ENCODE results near the gene OTX1. TPM values are rescaled to one million over a fixed set of nuclear protein-coding genes. Genes with fewer than 3 reads are reported as not detected.

Gene OTX1
- total and polyA plus RNA-seq, 10 of the 15 experiments (the other 5 are each of a cell fraction or from before 2014, with no cell fraction given), result 0.04 to 0.67 (median 0.23) TPM; not detected in 2

DNA sequence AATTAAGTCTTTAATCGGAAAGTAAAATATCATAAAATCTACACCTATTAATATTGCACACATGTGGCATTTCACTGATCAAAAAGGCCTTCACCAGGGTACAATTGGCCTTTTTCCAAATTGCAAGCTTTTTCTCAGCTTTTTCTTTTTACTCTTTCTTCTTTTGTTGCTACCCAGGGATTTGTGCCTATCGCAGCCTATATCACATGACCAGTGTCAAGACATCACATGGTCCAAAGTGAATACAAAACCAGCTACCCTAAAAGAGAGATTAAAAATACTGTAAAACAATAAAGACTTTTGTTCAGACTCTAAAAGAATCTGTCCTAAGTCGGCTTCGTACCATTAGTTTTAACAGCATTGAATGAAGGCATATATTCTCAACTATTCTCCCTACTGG lies 15.0 kb upstream of the OTX1 start:
- 99% methylated on average over 4 of the region's 4 CpGs for WGBS (ENCODE audit: insufficient coverage, insufficient replicate concordance, low lambda C conversion rate, missing lambda C conversion rate)
- Histone ChIP-seq H3K27me3 (replicated peaks in 1 of 2; ENCODE audit: control insufficient read depth in 2 of 2, insufficient read depth in 2 of 2, low read length in 1 of 2) (no peaks in the 10 kb centered on the region), H3K36me3 (ENCODE audit: control insufficient read depth in 2 of 2, insufficient read depth in 2 of 2, low read length in 1 of 2) (no peaks in the 10 kb centered on the region), H3K4me3 (no peak overlapping the region), H3K9ac (ENCODE audit: control insufficient read depth, insufficient read depth, low read length) (no peak overlapping the region), H3K4me1 (ENCODE audit: control insufficient read depth, insufficient read depth, low read length) (no peaks in the 10 kb centered on the region), H2AFZ (ENCODE audit: control insufficient read depth, low read depth, low read length) (no peak overlapping the region), H3K4me2 (ENCODE audit: control insufficient read depth, insufficient read depth) (no peak overlapping the region), H4K20me1 (ENCODE audit: control insufficient read depth, insufficient read depth) (no peaks in the 10 kb centered on the region), H3K79me2 (ENCODE audit: control insufficient read depth, insufficient read depth, low read length) (no peaks in the 10 kb centered on the region), H3K27ac (ENCODE audit: control insufficient read depth, insufficient read depth) (no peak overlapping the region), H3K9me3 (replicated peaks; ENCODE audit: control insufficient read depth, insufficient read depth, low read length) (no peaks in the 10 kb centered on the region)
- no peak for FAIRE-seq
- DNase-seq (ENCODE audit: low read depth, low spot score), result no peak
- in situ Hi-C loops (cut with MboI) (no loop called here), intact Hi-C loops (cut with micrococcal nuclease; ENCODE audit: unreplicated experiment) (no loop called here)
- SMC1A ChIA-PET (ENCODE audit: uncharacterized antibody, unreplicated experiment), result interaction anchor here (0.6 to 1.5 kb wide), 5 partner anchors 11 to 70 kb away, joined by 3 to 5 read pairs (median 3); no protein-coding TSS in a partner anchor
- CTCF ChIA-PET, result interaction anchor here (1.2 to 1.6 kb wide), 2 partner anchors 13 to 153 kb away, joined by 3 to 5 read pairs; no protein-coding TSS in a partner anchor
- BruUV-seq (replicated peaks), result no TSS peak
- POLR2A ChIA-PET, result no interaction called here
- ATAC-seq, result no peak
- TF ChIP-seq DPF2 (IDR thresholded peaks at IDR 0.05), result no peak
- TF ChIP-seq, protein P1, sequence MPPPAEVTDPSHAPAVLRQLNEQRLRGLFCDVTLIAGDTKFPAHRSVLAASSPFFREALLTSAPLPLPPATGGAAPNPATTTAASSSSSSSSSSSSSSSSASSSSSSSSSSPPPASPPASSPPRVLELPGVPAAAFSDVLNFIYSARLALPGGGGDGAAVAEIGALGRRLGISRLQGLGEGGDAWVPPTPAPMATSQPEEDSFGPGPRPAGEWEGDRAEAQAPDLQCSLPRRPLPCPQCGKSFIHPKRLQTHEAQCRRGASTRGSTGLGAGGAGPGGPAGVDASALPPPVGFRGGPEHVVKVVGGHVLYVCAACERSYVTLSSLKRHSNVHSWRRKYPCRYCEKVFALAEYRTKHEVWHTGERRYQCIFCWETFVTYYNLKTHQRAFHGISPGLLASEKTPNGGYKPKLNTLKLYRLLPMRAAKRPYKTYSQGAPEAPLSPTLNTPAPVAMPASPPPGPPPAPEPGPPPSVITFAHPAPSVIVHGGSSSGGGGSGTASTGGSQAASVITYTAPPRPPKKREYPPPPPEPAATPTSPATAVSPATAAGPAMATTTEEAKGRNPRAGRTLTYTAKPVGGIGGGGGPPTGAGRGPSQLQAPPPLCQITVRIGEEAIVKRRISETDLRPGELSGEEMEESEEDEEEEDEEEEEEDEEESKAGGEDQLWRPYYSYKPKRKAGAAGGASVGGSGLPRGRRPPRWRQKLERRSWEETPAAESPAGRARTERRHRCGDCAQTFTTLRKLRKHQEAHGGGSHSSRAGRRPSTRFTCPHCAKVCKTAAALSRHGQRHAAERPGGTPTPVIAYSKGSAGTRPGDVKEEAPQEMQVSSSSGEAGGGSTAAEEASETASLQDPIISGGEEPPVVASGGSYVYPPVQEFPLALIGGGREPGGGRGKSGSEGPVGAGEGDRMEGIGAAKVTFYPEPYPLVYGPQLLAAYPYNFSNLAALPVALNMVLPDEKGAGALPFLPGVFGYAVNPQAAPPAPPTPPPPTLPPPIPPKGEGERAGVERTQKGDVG (CRISPR knock-in tag; IDR thresholded peaks at IDR 0.05), result no peak
- TF ChIP-seq ATF7 (IDR thresholded peaks at IDR 0.05; ENCODE audit: low read depth), result no peak
- TF ChIP-seq NRF1 (conservative IDR thresholded peaks at IDR 0.05; ENCODE audit: low read depth, low read length), result no peak
- no peak for TF ChIP-seq NFYA (IDR thresholded peaks at IDR 0.05; ENCODE audit: borderline replicate concordance, low read depth, low read length)
- no peak for TF ChIP-seq ATF3 (IDR thresholded peaks at IDR 0.05; ENCODE audit: borderline replicate concordance, extremely low read depth, low read depth, low read length)
- TF ChIP-seq, protein P2, sequence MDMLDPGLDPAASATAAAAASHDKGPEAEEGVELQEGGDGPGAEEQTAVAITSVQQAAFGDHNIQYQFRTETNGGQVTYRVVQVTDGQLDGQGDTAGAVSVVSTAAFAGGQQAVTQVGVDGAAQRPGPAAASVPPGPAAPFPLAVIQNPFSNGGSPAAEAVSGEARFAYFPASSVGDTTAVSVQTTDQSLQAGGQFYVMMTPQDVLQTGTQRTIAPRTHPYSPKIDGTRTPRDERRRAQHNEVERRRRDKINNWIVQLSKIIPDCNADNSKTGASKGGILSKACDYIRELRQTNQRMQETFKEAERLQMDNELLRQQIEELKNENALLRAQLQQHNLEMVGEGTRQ (IDR thresholded peaks at IDR 0.05; ENCODE audit: borderline replicate concordance, low read depth, low read length), result no peak
- no peak for TF ChIP-seq ZNF384 (IDR thresholded peaks at IDR 0.05; ENCODE audit: borderline replicate concordance, low read depth, low read length)
- no peak for TF ChIP-seq ZNF622 (IDR thresholded peaks at IDR 0.05)
- TF ChIP-seq STAT1 (conservative IDR thresholded peaks at IDR 0.05), result no peak
- TF ChIP-seq EGR1 (IDR thresholded peaks at IDR 0.05; ENCODE audit: borderline replicate concordance in 1 of 2, low read depth in 2 of 2, low read length in 2 of 2), result no peak
- RAD21 ChIA-PET (ENCODE audit: unreplicated experiment), result no interaction called here
